ENCODE results near the gene EIF2S1.
"Not testable (repeated sequence)": the region's sequence is repeated elsewhere in the genome, so short reads cannot be mapped to it uniquely, and the experiment has no call there.

EIF2S1 gene

GRCh38 chr14:67359775-67360469 is at the start of gene EIF2S1, which contains the start of gene ATP6V1D:
Gene EIF2S1, plus strand, starts transcription at chr14:67360328. Its CDS starts 4,440 bp downstream, at chr14:67364768.
Gene ATP6V1D, minus strand, starts transcription at chr14:67359804. Its CDS starts 106 bp downstream, at chr14:67359698.
- Histone ChIP-seq H3K4me3 (ENCODE audit: low read depth, low read length) (peak within 1 kb of the TSS; percentile 93), H3K36me3 (replicated peaks) (peaks cover 2% of the 10 kb centered on the region), H3K27me3 (replicated peaks) (no peaks in the 10 kb centered on the region), H3K27ac (peak within 1 kb of the TSS; percentile 98)
- in situ Hi-C loops (cut with HindIII; ENCODE audit: low pct_ligation_motif_present, low sequenced_read_pairs) = no loop called here
- DNase-seq = peak; percentile 99
- TF ChIP-seq, protein P1, sequence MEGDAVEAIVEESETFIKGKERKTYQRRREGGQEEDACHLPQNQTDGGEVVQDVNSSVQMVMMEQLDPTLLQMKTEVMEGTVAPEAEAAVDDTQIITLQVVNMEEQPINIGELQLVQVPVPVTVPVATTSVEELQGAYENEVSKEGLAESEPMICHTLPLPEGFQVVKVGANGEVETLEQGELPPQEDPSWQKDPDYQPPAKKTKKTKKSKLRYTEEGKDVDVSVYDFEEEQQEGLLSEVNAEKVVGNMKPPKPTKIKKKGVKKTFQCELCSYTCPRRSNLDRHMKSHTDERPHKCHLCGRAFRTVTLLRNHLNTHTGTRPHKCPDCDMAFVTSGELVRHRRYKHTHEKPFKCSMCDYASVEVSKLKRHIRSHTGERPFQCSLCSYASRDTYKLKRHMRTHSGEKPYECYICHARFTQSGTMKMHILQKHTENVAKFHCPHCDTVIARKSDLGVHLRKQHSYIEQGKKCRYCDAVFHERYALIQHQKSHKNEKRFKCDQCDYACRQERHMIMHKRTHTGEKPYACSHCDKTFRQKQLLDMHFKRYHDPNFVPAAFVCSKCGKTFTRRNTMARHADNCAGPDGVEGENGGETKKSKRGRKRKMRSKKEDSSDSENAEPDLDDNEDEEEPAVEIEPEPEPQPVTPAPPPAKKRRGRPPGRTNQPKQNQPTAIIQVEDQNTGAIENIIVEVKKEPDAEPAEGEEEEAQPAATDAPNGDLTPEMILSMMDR (IDR thresholded peaks at IDR 0.05; ENCODE audit: low read depth, low read length, missing control alignments) = peak; percentile 96

DNA sequence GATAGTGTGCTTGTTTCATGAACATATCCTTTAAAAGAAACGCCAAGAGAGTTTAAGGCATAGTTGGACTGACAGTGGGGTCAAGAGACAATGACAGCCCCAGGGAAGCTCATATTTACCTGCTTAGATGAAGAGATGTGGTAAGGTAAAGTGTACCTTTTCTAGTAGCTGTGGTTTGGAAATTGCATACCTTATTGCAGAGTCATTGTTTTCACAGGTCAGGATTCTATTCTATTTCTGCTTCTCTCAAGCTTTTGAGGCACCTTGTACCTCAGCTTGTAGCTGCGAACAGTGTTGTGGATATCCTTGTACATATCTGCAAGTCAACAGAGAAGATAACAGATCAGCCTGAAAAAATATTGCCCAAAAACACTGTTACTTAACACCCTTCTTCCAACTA is 48.3 kb upstream of the EIF2S1 start:
- no peak for DNase-seq
- TF ChIP-seq, protein P1 (IDR thresholded peaks at IDR 0.05; ENCODE audit: low read depth, low read length, missing control alignments) = no peak
- Histone ChIP-seq H3K4me3 (ENCODE audit: low read depth, low read length) (no peak overlapping the region), H3K36me3 (replicated peaks) (peaks cover 11% of the 10 kb centered on the region), H3K27ac (no peak overlapping the region), H3K27me3 (replicated peaks) (no peaks in the 10 kb centered on the region)
- in situ Hi-C loops (cut with HindIII; ENCODE audit: low pct_ligation_motif_present, low sequenced_read_pairs) = no loop called here

DNA sequence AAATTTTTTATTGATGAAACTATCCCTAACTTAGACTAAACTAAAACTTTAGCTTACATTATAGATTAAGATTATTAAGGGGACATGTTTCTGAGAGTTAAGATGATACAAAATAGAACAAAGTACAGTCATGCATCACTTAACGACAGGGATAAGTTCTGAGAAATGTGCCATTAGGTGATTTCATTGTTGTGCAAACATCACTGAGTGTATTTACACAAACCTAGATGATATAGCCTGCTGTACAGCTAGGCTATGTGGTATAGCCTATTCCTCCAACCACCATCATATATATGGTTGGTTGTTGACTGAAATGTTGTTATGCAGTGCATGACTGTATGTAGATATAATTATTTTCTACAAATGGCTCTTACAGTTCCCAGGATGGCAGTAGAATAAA is 47.0 kb upstream of the EIF2S1 start:
- Histone ChIP-seq H3K27me3 (replicated peaks) (no peaks in the 10 kb centered on the region), H3K36me3 (replicated peaks) (peaks cover 14% of the 10 kb centered on the region), H3K4me3 (ENCODE audit: low read depth, low read length) (no peak overlapping the region), H3K27ac (no peak overlapping the region)
- in situ Hi-C loops (cut with HindIII; ENCODE audit: low pct_ligation_motif_present, low sequenced_read_pairs) = no loop called here
- TF ChIP-seq, protein P1 (IDR thresholded peaks at IDR 0.05; ENCODE audit: low read depth, low read length, missing control alignments) = no peak
- DNase-seq = no peak

- no peak overlapping the region for H3K27ac ChIP-seq
- DNase-seq = no peak
- H3K27me3 ChIP-seq (replicated peaks) = no peaks in the 10 kb centered on the region
- H3K36me3 ChIP-seq (replicated peaks) = peaks cover 14% of the 10 kb centered on the region
- TF ChIP-seq, protein P1 (IDR thresholded peaks at IDR 0.05; ENCODE audit: low read depth, low read length, missing control alignments) = no peak
- in situ Hi-C loops (cut with HindIII; ENCODE audit: low pct_ligation_motif_present, low sequenced_read_pairs) = no loop called here
- no peak overlapping the region for H3K4me3 ChIP-seq (ENCODE audit: low read depth, low read length)
Measured at GRCh38 chr14:67317822-67318221, 42.3 kb upstream of the EIF2S1 start.

- Histone ChIP-seq H3K27me3 (replicated peaks) (no peaks in the 10 kb centered on the region), H3K36me3 (replicated peaks) (peaks cover 9% of the 10 kb centered on the region), H3K4me3 (ENCODE audit: low read depth, low read length) (no peak overlapping the region), H3K27ac (no peak overlapping the region)
- in situ Hi-C loops (cut with HindIII; ENCODE audit: low pct_ligation_motif_present, low sequenced_read_pairs) = no loop called here
- no peak for DNase-seq
- TF ChIP-seq, protein P1 (IDR thresholded peaks at IDR 0.05; ENCODE audit: low read depth, low read length, missing control alignments) = no peak
Measured at GRCh38 chr14:67319142-67319541, 41.0 kb upstream of the EIF2S1 start.

- DNase-seq; H3K27ac ChIP-seq; H3K4me3 ChIP-seq (ENCODE audit: low read depth, low read length); H3K27me3 ChIP-seq (replicated peaks); in situ Hi-C loops (cut with HindIII; ENCODE audit: low pct_ligation_motif_present, low sequenced_read_pairs): not testable (repeated sequence)
- H3K36me3 ChIP-seq (replicated peaks) = peaks cover 27% of the 10 kb centered on the region
Measured at GRCh38 chr14:67329666-67330065, 30.5 kb upstream of the EIF2S1 start.

Measured in brain microvascular endothelial cell (primary cell).